Erythroblast (primary cell): ENCODE data around the gene MGAT5.

Experiments
- DNase-seq, 2 experiments: peaks; one replicate each; lab custom pipeline; 2025; lab: John Stamatoyannopoulos, UW
- GATA1 ChIP-seq: IDR thresholded peaks from 2 replicates; pipeline ENCODE4 v1.6.1; 2011; ENCODE audit warnings: low read depth, mild to moderate bottlenecking, control low read depth, low read length, moderate library complexity
- POLR2A ChIP-seq: IDR thresholded peaks from 2 replicates; pipeline ENCODE4 v1.6.1; 2011; ENCODE audit warnings: mild to moderate bottlenecking, low read length

Gene MGAT5

GRCh38 chr2:134401081-134401497 lies 147.2 kb downstream of the MGAT5 start:
- no peak for TF ChIP-seq GATA1
- TF ChIP-seq POLR2A = no peak
- no peak for DNase-seq

GRCh38 chr2:134401789-134402188 lies 147.9 kb downstream of the MGAT5 start:
- DNase-seq = no peak
- TF ChIP-seq POLR2A = no peak
- no peak for TF ChIP-seq GATA1

GRCh38 chr2:134402410-134402809 lies 148.5 kb downstream of the MGAT5 start:
- no peak for TF ChIP-seq GATA1
- TF ChIP-seq POLR2A = no peak
- DNase-seq = no peak

GRCh38 chr2:134405611-134406081 lies 151.8 kb downstream of the MGAT5 start:
- DNase-seq = no peak

GRCh38 chr2:134406311-134406710 lies 152.4 kb downstream of the MGAT5 start:
- no peak for TF ChIP-seq GATA1
- no peak for TF ChIP-seq POLR2A
- DNase-seq = no peak

More at GRCh38 chr2:134405611-134406081, 151.8 kb downstream of the MGAT5 start:
- TF ChIP-seq GATA1 (no peak), POLR2A (no peak)

GRCh38 chr2:134406736-134407135 lies 152.9 kb downstream of the MGAT5 start:
- TF ChIP-seq POLR2A (no peak), GATA1 (no peak)
- DNase-seq = no peak

GRCh38 chr2:134407154-134407890 lies 153.4 kb downstream of the MGAT5 start:
- TF ChIP-seq POLR2A (no peak), GATA1 (no peak)
- DNase-seq = no peak

- no peak for TF ChIP-seq GATA1
- TF ChIP-seq POLR2A = no peak
- no peak for DNase-seq
Observed at GRCh38 chr2:134408386-134408785, 154.5 kb downstream of the MGAT5 start.

GRCh38 chr2:134408791-134409190 lies 154.9 kb downstream of the MGAT5 start:
- no peak for TF ChIP-seq POLR2A
- TF ChIP-seq GATA1 = no peak
- no peak for DNase-seq

- DNase-seq = no peak
- TF ChIP-seq GATA1 (no peak), POLR2A (no peak)
Observed at GRCh38 chr2:134410006-134410405, 156.1 kb downstream of the MGAT5 start.

GRCh38 chr2:134410831-134411231 lies 157.0 kb downstream of the MGAT5 start:
- TF ChIP-seq GATA1 = no peak
- no peak for TF ChIP-seq POLR2A
- DNase-seq = no peak

- DNase-seq = no peak
Observed at GRCh38 chr2:134411279-134411827, 157.5 kb downstream of the MGAT5 start.

GRCh38 chr2:134411828-134412638 lies 158.2 kb downstream of the MGAT5 start:
- peak; percentile 31 to 34 for DNase-seq
- TF ChIP-seq GATA1 = no peak
- no peak for TF ChIP-seq POLR2A

More at GRCh38 chr2:134411279-134411827, 157.5 kb downstream of the MGAT5 start:
- TF ChIP-seq GATA1 = no peak
- no peak for TF ChIP-seq POLR2A

GRCh38 chr2:134412639-134412999 lies 158.7 kb downstream of the MGAT5 start:
- DNase-seq = no peak
- TF ChIP-seq GATA1 (no peak), POLR2A (no peak)
